Head of caudate nucleus (tissue), 42 donors: ENCODE measurements around the gene ZNF618.

Experiments
- DNase-seq, 42 donors: peaks; one replicate each; pipeline versions ENCODE4 v3.0.0 to v3.0.0-alpha.2; 2020 to 2021; ENCODE audit warnings: mixed read lengths in 7 of 42
- intact Hi-C: fragments of 100-400 bp; cut with DNase I; formaldehyde crosslinking; loops from one replicate; pipeline ENCODE4 v1.15.0; 2022

The ZNF618 gene

GRCh38 chr9:114017741-114018715 is 141.9 kb downstream of the ZNF618 start:
- DNase-seq = peak in 5 of 42 donors; percentile 1 to 27 (median 9)
- intact Hi-C loops = no loop called here

GRCh38 chr9:114021578-114021977 is 145.5 kb downstream of the ZNF618 start:
- intact Hi-C loops = no loop called here
- DNase-seq = no peak

GRCh38 chr9:114023961-114024360 is 147.9 kb downstream of the ZNF618 start:
- DNase-seq = no peak
- intact Hi-C loops = no loop called here

- DNase-seq = no peak
- intact Hi-C loops = no loop called here
These were observed 149.2 kb downstream of the ZNF618 start for GRCh38 chr9:114025196-114025753.

- intact Hi-C loops = no loop called here
- no peak for DNase-seq
These were observed 149.7 kb downstream of the ZNF618 start for GRCh38 chr9:114025760-114026159.

GRCh38 chr9:114026335-114026734 is 150.2 kb downstream of the ZNF618 start:
- no peak for DNase-seq
- intact Hi-C loops = no loop called here

GRCh38 chr9:114027159-114027862 is 151.2 kb downstream of the ZNF618 start:
- DNase-seq = peak in 1 of 42 donors; percentile 33
- intact Hi-C loops = no loop called here

- DNase-seq = no peak
- intact Hi-C loops = no loop called here
These were observed 151.9 kb downstream of the ZNF618 start for GRCh38 chr9:114027863-114028465.

- DNase-seq = peak in 2 of 42 donors; percentile 2 to 30
- intact Hi-C loops = no loop called here
These were observed 152.5 kb downstream of the ZNF618 start for GRCh38 chr9:114028646-114029045.

GRCh38 chr9:114029311-114030170 is 153.4 kb downstream of the ZNF618 start:
- intact Hi-C loops = loop anchor here (5.0 kb wide), 1 partner anchor 222 kb away; no protein-coding TSS in a partner anchor
- peak in 1 of 42 donors; percentile 36 for DNase-seq

- intact Hi-C loops = loop anchor here (5.0 kb wide), 1 partner anchor 223 kb away; no protein-coding TSS in a partner anchor
- DNase-seq = no peak
These were observed 154.3 kb downstream of the ZNF618 start for GRCh38 chr9:114030364-114030763.

GRCh38 chr9:114031037-114031630 is 155.0 kb downstream of the ZNF618 start:
- peak in 1 of 42 donors; percentile 25 for DNase-seq
- intact Hi-C loops = loop anchor here (5.0 kb wide), 1 partner anchor 224 kb away; no protein-coding TSS in a partner anchor

- intact Hi-C loops = loop anchor here (5.0 kb wide), 1 partner anchor 225 kb away; no protein-coding TSS in a partner anchor
- DNase-seq = peak in 2 of 42 donors; percentile 1 to 28
These were observed 156.1 kb downstream of the ZNF618 start for GRCh38 chr9:114031948-114032840.

- intact Hi-C loops = loop anchor here (5.0 kb wide), 1 partner anchor 226 kb away; no protein-coding TSS in a partner anchor
- DNase-seq = peak in 34 of 42 donors; percentile 29 to 79 (median 54)
These were observed 157.4 kb downstream of the ZNF618 start for GRCh38 chr9:114033397-114034103.

- intact Hi-C loops = loop anchor here (5.0 kb wide), 1 partner anchor 227 kb away; no protein-coding TSS in a partner anchor
- peak in 2 of 42 donors; percentile 32 to 42 for DNase-seq
These were observed 158.1 kb downstream of the ZNF618 start for GRCh38 chr9:114034196-114034595.

GRCh38 chr9:114034661-114035062 is 158.6 kb downstream of the ZNF618 start:
- intact Hi-C loops = loop anchor here (5.0 kb wide), 1 partner anchor 227 kb away; no protein-coding TSS in a partner anchor

More at GRCh38 chr9:114034661-114035062, 158.6 kb downstream of the ZNF618 start:
- DNase-seq = peak in 35 of 42 donors; percentile 24 to 76 (median 47)
